Measurements from ENCODE around the gene TANGO2. TPM values are rescaled to one million over a fixed set of nuclear protein-coding genes. Genes with fewer than 3 reads are reported as not detected.

The TANGO2 gene
- total RNA-seq, 1 donor from 2014 or later: 10.0 TPM

DNA sequence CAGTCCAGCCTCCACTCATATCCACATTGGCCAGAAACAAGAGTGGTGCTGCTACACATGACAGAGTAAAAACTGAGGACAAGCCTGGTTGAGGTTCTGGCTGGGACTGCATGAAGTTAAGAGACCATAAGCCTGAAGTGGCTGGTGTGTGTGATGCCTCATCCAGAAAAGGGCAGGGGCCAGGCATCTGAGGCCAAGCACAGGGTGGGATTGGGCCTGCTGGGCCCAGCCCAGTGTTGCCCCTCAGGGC, 29.6 kb upstream of the TANGO2 start:
- no peak overlapping the region for H3K27ac ChIP-seq
- TF ChIP-seq EZH2 (IDR thresholded peaks at IDR 0.05) (no peak), EZH2phosphoT487 (IDR thresholded peaks at IDR 0.05) (no peak)
- TF ChIP-seq, protein P1, sequence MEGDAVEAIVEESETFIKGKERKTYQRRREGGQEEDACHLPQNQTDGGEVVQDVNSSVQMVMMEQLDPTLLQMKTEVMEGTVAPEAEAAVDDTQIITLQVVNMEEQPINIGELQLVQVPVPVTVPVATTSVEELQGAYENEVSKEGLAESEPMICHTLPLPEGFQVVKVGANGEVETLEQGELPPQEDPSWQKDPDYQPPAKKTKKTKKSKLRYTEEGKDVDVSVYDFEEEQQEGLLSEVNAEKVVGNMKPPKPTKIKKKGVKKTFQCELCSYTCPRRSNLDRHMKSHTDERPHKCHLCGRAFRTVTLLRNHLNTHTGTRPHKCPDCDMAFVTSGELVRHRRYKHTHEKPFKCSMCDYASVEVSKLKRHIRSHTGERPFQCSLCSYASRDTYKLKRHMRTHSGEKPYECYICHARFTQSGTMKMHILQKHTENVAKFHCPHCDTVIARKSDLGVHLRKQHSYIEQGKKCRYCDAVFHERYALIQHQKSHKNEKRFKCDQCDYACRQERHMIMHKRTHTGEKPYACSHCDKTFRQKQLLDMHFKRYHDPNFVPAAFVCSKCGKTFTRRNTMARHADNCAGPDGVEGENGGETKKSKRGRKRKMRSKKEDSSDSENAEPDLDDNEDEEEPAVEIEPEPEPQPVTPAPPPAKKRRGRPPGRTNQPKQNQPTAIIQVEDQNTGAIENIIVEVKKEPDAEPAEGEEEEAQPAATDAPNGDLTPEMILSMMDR (IDR thresholded peaks at IDR 0.05): no peak
- H3F3A ChIP-seq (ENCODE audit: low read depth): peaks cover 7% of the 10 kb centered on the region
- Mint-ChIP-seq H3K4me3 (no peak overlapping the region), H3K9me3 (no peaks in the 10 kb centered on the region), H3K36me3 (no peaks in the 10 kb centered on the region), H3K4me1 (peaks cover 12% of the 10 kb centered on the region), H3K27me3 (ENCODE audit: insufficient read depth, low read depth) (peaks cover 5% of the 10 kb centered on the region), H3K27ac (no peak overlapping the region)
- H2AFZ ChIP-seq (replicated peaks): no peak overlapping the region
- no peaks in the 10 kb centered on the region for H3K36me3 ChIP-seq
- no peaks in the 10 kb centered on the region for H3K79me2 ChIP-seq (ENCODE audit: low read depth)
- H3K9ac ChIP-seq: no peak overlapping the region
- no peak overlapping the region for H3K4me2 ChIP-seq
- no peak for DNase-seq (ENCODE audit: low spot score)
- H3K4me1 ChIP-seq: peaks cover 3% of the 10 kb centered on the region
- H4K20me1 ChIP-seq (ENCODE audit: low read depth): peaks cover 1% of the 10 kb centered on the region
- H3K4me3 ChIP-seq: no peak overlapping the region
- no peaks in the 10 kb centered on the region for H3K27me3 ChIP-seq
- no peaks in the 10 kb centered on the region for H3K9me3 ChIP-seq (ENCODE audit: low read depth)

DNA sequence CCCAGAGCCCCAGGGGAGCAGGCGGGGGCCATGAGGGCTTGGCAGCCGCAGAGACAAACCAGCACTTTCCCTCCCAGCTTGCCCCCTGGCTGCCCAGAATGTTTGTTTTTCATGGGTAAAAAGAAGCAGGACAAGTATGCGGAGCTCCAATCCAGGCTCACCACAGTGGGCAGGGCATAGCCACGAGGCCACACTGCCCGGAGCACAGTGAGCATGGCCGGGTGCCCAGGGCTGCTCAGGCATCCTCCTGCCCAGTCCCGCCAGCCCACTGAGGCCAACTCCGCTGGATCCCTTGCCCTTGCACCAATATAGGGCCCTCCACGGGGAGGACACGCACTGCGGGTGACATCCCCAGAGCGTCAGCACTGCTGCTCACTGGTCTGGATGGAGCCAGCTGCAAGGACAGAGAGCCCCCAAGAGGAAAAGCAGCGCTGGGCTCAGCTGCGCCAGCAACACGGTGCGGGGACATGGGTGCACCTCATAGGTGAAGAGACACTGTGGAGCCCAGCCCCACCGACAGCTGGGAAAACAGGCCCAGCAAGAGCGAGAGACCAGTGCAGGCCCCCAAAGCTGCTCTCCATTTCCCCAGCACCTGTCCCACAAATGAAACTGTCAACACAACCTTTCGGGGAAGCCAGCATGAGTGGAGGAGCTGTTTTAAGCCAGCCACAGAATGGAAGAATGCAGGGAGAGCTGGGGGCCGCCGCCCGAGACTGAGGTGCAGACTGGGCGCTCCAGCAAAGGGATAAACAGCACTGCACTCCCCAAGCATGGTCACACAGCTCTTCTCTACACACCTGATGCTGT, 29.1 kb upstream of the TANGO2 start:
- Histone ChIP-seq H3K79me2 (ENCODE audit: low read depth) (no peaks in the 10 kb centered on the region), H3K27me3 (no peaks in the 10 kb centered on the region), H3K9me3 (ENCODE audit: low read depth) (no peaks in the 10 kb centered on the region), H3F3A (ENCODE audit: low read depth) (peaks cover 6% of the 10 kb centered on the region), H3K4me1 (peaks cover 3% of the 10 kb centered on the region), H3K36me3 (no peaks in the 10 kb centered on the region), H3K27ac (no peak overlapping the region), H3K4me2 (no peak overlapping the region), H3K9ac (no peak overlapping the region), H4K20me1 (ENCODE audit: low read depth) (no peaks in the 10 kb centered on the region), H3K4me3 (no peak overlapping the region), H2AFZ (replicated peaks) (no peak overlapping the region)
- TF ChIP-seq EZH2 (IDR thresholded peaks at IDR 0.05): no peak
- no peak for TF ChIP-seq EZH2phosphoT487 (IDR thresholded peaks at IDR 0.05)
- TF ChIP-seq, protein P1 (IDR thresholded peaks at IDR 0.05): no peak
- Mint-ChIP-seq H3K4me3 (no peak overlapping the region), H3K4me1 (peaks cover 16% of the 10 kb centered on the region), H3K9me3 (no peaks in the 10 kb centered on the region), H3K27ac (no peak overlapping the region), H3K27me3 (ENCODE audit: insufficient read depth, low read depth) (peaks cover 5% of the 10 kb centered on the region), H3K36me3 (no peaks in the 10 kb centered on the region)
- no peak for DNase-seq (ENCODE audit: low spot score)

DNA sequence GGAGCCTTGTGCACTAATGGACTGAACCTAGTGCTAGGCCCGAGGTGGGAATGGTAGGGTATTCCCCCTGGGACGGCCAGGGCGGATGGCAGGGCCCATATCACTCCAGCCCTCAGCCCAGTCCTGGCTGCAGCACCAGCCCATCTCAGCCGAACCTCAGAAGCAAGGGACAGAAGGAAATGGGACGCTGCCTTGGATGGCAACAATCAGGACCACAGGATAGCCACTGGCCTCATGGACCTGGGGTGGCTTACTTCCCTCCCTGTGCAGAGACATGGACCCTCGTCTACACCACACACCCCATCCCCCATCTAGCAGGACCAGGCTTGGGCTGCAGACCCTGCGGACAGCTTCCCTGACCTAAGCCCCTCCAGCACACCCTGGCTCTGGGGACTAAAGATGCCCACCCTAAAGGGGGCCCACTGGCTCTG, 28.4 kb upstream of the TANGO2 start:
- Mint-ChIP-seq H3K9me3 (no peaks in the 10 kb centered on the region), H3K4me3 (no peak overlapping the region), H3K4me1 (peaks cover 23% of the 10 kb centered on the region), H3K27ac (peak overlapping the region; percentile 76), H3K36me3 (no peaks in the 10 kb centered on the region), H3K27me3 (ENCODE audit: insufficient read depth, low read depth) (peaks cover 5% of the 10 kb centered on the region)
- Histone ChIP-seq H3K9me3 (ENCODE audit: low read depth) (no peaks in the 10 kb centered on the region), H2AFZ (replicated peaks) (no peak overlapping the region), H3F3A (ENCODE audit: low read depth) (peaks cover 4% of the 10 kb centered on the region), H3K79me2 (ENCODE audit: low read depth) (no peaks in the 10 kb centered on the region), H4K20me1 (ENCODE audit: low read depth) (no peaks in the 10 kb centered on the region), H3K9ac (no peak overlapping the region), H3K36me3 (no peaks in the 10 kb centered on the region), H3K4me1 (peaks cover 3% of the 10 kb centered on the region), H3K27ac (no peak overlapping the region), H3K4me3 (no peak overlapping the region), H3K27me3 (no peaks in the 10 kb centered on the region), H3K4me2 (no peak overlapping the region)
- TF ChIP-seq EZH2phosphoT487 (IDR thresholded peaks at IDR 0.05) (no peak), EZH2 (IDR thresholded peaks at IDR 0.05) (no peak)
- TF ChIP-seq, protein P1 (IDR thresholded peaks at IDR 0.05): no peak
- no peak for DNase-seq (ENCODE audit: low spot score)
